ENCODE measurements around the gene SLAMF7.

SLAMF7 gene

DNA sequence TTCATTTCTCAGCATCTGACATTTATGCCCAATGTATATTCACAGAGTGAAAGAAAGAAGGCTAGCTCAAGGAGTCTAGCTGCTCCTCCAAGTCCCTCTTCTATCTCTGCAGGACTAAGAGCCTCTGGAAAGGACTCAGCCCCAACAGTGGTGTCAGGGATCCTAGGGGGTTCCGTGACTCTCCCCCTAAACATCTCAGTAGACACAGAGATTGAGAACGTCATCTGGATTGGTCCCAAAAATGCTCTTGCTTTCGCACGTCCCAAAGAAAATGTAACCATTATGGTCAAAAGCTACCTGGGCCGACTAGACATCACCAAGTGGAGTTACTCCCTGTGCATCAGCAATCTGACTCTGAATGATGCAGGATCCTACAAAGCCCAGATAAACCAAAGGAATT is 60.6 kb downstream of the SLAMF7 start:
- no peak for FAIRE-seq
- no peak for DNase-seq (ENCODE audit: low spot score)

- DNase-seq (ENCODE audit: low spot score) (no peak), FAIRE-seq (no peak)
Observed at GRCh38 chr1:160800142-160800541, 61.1 kb downstream of the SLAMF7 start.

- no peak for DNase-seq (ENCODE audit: low spot score)
- FAIRE-seq, result no peak
Observed at GRCh38 chr1:160800645-160801408, 61.8 kb downstream of the SLAMF7 start.

DNA sequence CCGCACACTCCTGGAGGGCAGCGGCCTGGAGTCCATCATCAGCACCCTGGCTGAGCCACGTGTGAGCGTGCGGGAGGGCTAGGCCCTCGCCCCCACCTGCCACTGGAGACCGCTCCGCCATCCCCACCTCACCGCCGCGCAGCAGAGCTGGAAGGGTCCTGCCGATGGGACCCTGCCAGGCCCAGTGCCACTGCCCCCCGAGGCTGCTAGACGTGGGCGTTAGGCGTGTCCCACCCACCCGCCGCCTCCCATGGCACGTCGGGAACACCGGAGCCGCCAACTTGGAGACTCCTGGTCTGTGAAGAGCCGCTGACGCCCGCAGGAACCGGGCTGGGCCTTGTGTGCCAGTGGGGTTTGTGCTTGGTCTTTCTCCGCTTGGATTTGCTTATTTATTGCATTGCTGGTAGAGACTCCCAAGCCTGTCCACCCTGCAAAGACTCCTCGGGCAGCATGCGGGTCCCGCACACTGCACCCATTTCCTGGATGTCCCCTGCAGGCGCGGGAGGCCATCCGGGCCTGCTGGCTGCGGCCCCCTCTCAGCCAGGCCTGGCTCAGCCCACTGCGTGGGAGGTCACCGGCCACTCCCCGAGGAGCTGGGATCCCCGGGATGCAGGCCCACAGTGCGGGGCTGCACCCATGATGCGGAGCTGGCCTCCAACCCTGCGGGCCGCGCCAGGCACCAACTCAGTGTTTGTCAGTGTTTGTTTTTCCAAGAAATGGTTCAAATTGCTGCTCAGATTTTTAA is 63.0 kb downstream of the SLAMF7 start:
- DNase-seq (ENCODE audit: low spot score), result no peak
- no peak for FAIRE-seq

Data from urothelium cell line (cell line).